T-helper 17 cell (primary cell): ENCODE measurements around the gene GNGT1. TPM values are rescaled to one million over a fixed set of nuclear protein-coding genes. Genes with fewer than 3 reads are reported as not detected.
"Not testable (repeated sequence)": the region's sequence is repeated elsewhere in the genome, so short reads cannot be mapped to it uniquely, and the experiment has no call there.

Experiments
- ATAC-seq: fragments of 150-1000 bp; cut with Tn5 transposase; 2 replicates; pipeline ENCODE4 v1.10.0; 2021; ENCODE audit warnings: mild to moderate bottlenecking, moderate library complexity
- DNase-seq, 3 donors: peaks; one replicate each; pipeline versions ENCODE4 v3.0.0 to v3.0.0-alpha.2; 2020 to 2021
- H3K9me3 ChIP-seq: one replicate; pipeline ENCODE4 v1.7.0; 2013; ENCODE audit warnings: low read length, mild to moderate bottlenecking; ENCODE audit not compliant: control insufficient read depth, poor library complexity, severe bottlenecking
- H3K27ac Mint-ChIP-seq: one replicate; pipeline ENCODE4 v1.8.0; 2022; ENCODE audit warnings: mild to moderate bottlenecking, moderate library complexity, mixed read lengths
- H3K27me3 Mint-ChIP-seq: one replicate; pipeline ENCODE4 v1.8.0; 2022; ENCODE audit warnings: mixed read lengths
- H3K36me3 Mint-ChIP-seq: one replicate; pipeline ENCODE4 v1.8.0; 2022; ENCODE audit warnings: low read depth, mixed read lengths
- H3K4me1 Mint-ChIP-seq: one replicate; pipeline ENCODE4 v1.8.0; 2022; ENCODE audit warnings: mild to moderate bottlenecking, mixed read lengths
- H3K4me3 Mint-ChIP-seq: one replicate; pipeline ENCODE4 v1.8.0; 2022; ENCODE audit warnings: mild to moderate bottlenecking, moderate library complexity, mixed read lengths
- total RNA-seq, 4 donors: library from RNA in 2 of 4; stranded (reverse) in 2 of 4; gene quantifications; one replicate each; pipeline ENCODE4 v1.2.3 and lab custom pipeline; 2022 to 2026

The GNGT1 gene
- total RNA-seq, 2 donors from 2014 or later, result not detected

DNA sequence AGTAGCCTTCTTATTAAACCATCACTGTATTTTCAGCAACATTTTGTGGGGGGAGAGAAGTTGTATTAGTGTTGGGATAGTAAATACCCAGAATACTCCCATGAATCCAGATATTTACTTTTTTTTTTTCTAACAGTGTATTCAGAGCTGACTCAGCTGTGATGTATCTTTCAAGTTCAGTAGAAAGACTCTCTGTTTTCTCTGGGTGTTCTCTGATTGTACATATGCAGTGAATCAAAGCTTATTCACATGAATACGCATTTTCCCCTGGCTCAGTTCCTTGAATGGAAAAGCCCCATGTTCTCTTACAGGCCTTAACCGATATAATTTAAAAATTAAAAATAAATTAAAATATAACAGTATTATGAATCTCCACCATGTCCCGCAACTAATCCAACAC is 17.1 kb upstream of the GNGT1 start:
- Mint-ChIP-seq H3K4me3 (no peak overlapping the region), H3K4me1 (peaks cover 9% of the 10 kb centered on the region), H3K27me3 (peaks cover 55% of the 10 kb centered on the region), H3K36me3 (peaks cover 5% of the 10 kb centered on the region), H3K27ac (no peak overlapping the region)
- no peaks in the 10 kb centered on the region for H3K9me3 ChIP-seq
- ATAC-seq (no peak), DNase-seq (no peak)

DNA sequence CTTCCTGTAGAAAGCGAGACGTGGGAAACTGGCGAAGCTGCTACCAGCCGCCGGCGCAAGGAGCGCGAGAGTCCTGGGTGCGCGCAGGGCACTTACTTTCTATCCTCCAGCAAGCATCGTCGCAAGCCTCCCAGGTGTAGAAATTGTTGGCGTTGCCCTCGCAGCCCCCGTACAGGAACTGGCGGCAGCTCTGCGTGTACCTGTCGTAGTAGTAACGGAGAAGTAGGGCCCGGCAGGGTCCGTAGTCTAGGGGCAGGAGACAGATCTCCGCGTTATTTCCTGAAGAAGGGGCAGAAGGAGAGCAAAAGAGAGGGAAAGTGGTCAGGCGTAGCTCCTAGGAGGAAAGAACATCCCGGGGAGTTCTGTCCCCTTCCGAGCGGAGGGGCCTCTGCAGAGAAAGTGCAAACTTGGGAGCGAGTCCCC is 16.3 kb upstream of the GNGT1 start:
- no peak overlapping the region for H3K27ac Mint-ChIP-seq
- ATAC-seq (no peak), DNase-seq (no peak)
- peaks cover 55% of the 10 kb centered on the region for H3K27me3 Mint-ChIP-seq
- peaks cover 5% of the 10 kb centered on the region for H3K36me3 Mint-ChIP-seq
- H3K4me1 Mint-ChIP-seq, result peaks cover 9% of the 10 kb centered on the region
- peak overlapping the region; percentile 83 for H3K4me3 Mint-ChIP-seq
- no peaks in the 10 kb centered on the region for H3K9me3 ChIP-seq

DNA sequence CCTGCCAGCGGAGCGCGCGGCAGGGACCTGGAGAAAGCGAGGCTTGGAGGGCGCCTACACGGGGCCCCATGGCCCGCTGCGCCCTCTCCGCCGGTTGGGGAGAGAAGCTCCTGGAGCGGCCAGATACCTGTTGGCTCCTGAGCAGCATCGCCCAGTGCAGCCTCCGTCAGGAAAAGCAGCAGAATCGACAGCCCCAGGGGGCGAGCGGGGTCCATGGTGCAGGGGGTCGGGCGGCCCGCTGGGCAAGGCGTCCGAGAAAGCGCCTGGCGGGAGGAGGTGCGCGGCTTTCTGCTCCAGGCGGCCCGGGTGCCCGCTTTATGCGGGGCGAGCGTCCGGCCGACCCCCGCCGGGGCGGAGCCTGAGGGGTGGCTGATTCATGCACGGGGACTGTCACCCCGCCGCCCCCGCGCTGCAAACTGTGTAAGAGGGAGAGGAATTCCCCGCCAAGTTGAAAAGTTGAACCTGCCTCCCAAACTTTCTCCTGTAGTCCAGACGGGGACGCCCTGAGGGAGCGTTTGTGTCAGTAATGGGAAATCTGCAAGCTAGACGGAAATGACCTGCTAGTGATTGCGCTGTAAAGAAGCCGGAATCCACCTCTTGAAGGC is 15.8 kb upstream of the GNGT1 start, which contains the start of gene TFPI2:
TFPI2 (minus strand) TSS at position 290 of the 605 bp plus-strand sequence; CDS start at position 215, 75 bp downstream.
- no peaks in the 10 kb centered on the region for H3K9me3 ChIP-seq
- ATAC-seq (no peak), DNase-seq (no peak)
- Mint-ChIP-seq H3K36me3 (peaks cover 5% of the 10 kb centered on the region), H3K27ac (no peak within 1 kb of the TSS), H3K27me3 (peaks cover 55% of the 10 kb centered on the region), H3K4me3 (peak within 1 kb of the TSS; percentile 83), H3K4me1 (peaks cover 9% of the 10 kb centered on the region)

DNA sequence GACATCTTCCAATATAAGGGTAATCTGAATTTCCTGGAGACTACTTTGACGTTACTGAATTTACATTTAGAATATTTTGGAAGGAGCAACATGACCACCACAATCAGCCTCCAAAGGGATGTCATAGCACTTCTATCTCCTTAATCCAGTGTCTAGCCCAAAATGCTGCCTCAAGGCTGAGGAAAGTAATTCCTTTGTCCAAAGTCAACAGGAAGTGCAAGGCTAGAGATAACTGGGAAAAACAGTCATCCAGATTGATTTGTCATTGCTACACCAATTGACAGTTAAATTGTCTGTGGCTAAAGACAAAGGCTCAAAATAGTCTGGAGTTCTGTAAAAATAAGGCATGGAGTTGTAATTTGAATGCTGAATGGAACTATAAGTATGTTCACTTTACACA is 11.9 kb upstream of the GNGT1 start:
- no peak overlapping the region for H3K27ac Mint-ChIP-seq
- H3K27me3 Mint-ChIP-seq, result peaks cover 53% of the 10 kb centered on the region
- H3K36me3 Mint-ChIP-seq, result peaks cover 3% of the 10 kb centered on the region
- H3K9me3 ChIP-seq, result no peaks in the 10 kb centered on the region
- no peak overlapping the region for H3K4me3 Mint-ChIP-seq
- no peak for ATAC-seq
- DNase-seq, result no peak
- H3K4me1 Mint-ChIP-seq, result peaks cover 9% of the 10 kb centered on the region

DNA sequence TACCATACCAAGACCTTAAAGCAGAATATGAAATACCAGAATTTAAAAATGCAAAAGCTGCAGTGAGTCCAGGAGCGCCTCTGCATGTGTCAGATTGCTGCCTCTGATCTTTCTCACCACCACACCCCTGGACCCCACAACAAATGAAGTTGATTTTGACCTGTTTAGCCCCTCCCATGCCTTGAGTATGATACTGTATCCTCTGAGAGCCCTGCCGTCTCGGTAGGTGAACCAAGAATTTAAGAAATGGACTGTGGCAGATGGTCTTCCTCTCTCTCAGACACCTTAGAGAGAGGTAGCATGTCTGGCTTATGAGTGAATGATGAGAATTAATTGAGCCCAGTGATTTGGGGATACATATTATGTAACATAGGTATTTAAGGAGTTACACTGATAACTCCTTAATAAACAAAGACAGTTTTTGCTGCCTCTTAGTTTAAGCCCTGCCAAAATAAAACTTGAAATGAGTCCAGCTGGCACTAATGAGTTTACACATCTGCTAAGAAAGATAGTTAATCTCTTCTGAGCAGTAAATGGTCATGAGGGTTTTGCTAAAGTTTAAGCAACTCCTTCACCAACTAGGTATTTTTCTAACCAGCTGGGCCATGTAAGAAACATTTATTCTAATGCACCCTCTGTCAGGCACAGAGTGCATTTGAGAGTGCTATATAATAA is 11.3 kb upstream of the GNGT1 start:
- no peak overlapping the region for H3K27ac Mint-ChIP-seq
- ATAC-seq (no peak), DNase-seq (no peak)
- peaks cover 53% of the 10 kb centered on the region for H3K27me3 Mint-ChIP-seq
- H3K4me1 Mint-ChIP-seq, result peaks cover 2% of the 10 kb centered on the region
- no peaks in the 10 kb centered on the region for H3K9me3 ChIP-seq
- peaks cover under 1% of the 10 kb centered on the region for H3K36me3 Mint-ChIP-seq
- no peak overlapping the region for H3K4me3 Mint-ChIP-seq

DNA sequence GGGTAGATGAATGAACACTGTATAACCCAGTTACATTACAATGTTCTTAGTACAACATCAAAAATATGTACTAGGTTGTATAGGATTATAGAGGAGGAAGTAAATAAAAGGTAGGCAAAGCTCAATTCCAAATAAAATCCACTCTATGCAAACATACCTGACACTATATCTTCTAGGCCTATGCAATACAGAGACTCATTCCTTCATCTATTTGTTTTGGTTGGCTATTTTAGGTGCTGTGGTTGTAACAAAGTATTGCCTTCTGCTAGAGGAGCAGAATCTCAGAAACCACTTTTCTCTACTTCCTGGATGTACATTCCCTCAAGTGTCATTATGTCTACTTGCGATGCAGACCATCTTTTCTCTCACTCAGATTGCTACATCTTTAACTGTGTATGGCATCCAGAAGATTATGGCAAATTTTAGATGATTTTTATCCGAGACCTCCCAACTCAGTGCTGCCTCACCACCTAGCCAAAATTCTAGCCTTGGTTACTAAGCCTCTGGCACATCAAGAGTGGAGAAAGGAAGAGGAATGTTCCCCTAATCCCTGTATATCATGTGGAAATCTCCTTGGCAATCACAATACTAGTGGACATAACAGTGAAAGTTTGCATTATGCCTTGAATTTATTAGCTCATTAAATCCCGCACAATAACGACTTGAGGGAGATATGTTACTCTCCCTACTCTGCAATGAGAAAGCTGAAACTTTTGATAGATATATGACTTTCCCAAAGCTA is 10.3 kb upstream of the GNGT1 start:
- H3K4me3 Mint-ChIP-seq, result no peak overlapping the region
- H3K27ac Mint-ChIP-seq, result no peak overlapping the region
- no peaks in the 10 kb centered on the region for H3K9me3 ChIP-seq
- no peaks in the 10 kb centered on the region for H3K4me1 Mint-ChIP-seq
- peaks cover 51% of the 10 kb centered on the region for H3K27me3 Mint-ChIP-seq
- DNase-seq, result no peak
- no peaks in the 10 kb centered on the region for H3K36me3 Mint-ChIP-seq
- no peak for ATAC-seq

DNA sequence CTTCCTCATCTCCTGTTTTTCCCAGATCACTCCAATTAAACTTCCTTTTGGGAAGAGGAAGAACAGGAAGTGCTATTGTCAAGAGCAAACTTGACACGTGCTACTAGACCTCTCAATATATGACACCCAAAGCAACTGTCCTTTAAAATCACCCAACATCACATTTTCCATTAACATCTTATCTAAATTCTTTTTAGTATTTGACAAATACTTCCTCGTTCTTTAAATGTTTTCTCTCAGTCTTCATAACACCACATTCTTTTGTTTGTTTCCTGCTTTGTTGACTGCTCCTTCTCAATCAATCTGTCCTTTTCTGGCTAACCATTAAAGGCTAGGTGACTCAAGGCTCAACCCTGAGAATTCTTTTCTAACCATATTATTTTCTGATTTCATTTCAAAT is 8.7 kb upstream of the GNGT1 start:
- DNase-seq (no peak), ATAC-seq (no peak)
- Mint-ChIP-seq H3K27ac (no peak overlapping the region), H3K4me3 (no peak overlapping the region), H3K4me1 (no peaks in the 10 kb centered on the region), H3K27me3 (peaks cover 44% of the 10 kb centered on the region), H3K36me3 (no peaks in the 10 kb centered on the region)
- no peaks in the 10 kb centered on the region for H3K9me3 ChIP-seq

DNA sequence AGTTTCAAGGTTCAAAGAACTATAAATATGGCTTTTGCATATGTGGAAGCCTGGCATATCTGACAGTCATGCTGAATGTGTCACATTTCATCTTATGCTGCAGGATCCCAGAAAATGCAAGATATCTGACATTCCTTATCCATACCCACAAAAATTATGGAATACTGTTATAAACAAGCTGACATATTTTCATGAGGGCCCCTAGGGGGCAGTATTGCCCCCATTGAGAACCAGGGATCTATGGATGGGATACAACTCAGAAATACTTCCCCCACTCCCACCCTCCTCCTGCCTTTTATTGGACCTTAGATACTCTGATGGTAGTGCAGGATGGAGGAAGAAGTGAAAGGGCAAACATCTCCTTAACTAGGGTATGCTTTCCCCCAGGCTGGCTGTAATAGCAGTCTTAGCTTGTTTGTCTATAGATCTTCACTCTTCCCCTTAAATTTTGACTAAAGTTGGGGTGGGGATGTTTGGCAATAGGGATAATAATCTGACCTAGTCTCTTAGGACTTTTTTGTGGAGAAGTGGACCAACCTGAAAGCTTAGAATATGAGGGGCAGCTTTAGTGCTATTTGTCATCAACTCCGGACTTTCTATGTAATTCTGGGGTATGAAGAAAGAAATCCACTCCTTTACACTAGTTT is 3.5 kb upstream of the GNGT1 start:
- no peaks in the 10 kb centered on the region for H3K9me3 ChIP-seq
- Mint-ChIP-seq H3K36me3 (no peaks in the 10 kb centered on the region), H3K27ac (no peak overlapping the region), H3K27me3 (peaks cover 34% of the 10 kb centered on the region), H3K4me3 (no peak overlapping the region), H3K4me1 (no peaks in the 10 kb centered on the region)
- no peak for DNase-seq
- ATAC-seq, result no peak

DNA sequence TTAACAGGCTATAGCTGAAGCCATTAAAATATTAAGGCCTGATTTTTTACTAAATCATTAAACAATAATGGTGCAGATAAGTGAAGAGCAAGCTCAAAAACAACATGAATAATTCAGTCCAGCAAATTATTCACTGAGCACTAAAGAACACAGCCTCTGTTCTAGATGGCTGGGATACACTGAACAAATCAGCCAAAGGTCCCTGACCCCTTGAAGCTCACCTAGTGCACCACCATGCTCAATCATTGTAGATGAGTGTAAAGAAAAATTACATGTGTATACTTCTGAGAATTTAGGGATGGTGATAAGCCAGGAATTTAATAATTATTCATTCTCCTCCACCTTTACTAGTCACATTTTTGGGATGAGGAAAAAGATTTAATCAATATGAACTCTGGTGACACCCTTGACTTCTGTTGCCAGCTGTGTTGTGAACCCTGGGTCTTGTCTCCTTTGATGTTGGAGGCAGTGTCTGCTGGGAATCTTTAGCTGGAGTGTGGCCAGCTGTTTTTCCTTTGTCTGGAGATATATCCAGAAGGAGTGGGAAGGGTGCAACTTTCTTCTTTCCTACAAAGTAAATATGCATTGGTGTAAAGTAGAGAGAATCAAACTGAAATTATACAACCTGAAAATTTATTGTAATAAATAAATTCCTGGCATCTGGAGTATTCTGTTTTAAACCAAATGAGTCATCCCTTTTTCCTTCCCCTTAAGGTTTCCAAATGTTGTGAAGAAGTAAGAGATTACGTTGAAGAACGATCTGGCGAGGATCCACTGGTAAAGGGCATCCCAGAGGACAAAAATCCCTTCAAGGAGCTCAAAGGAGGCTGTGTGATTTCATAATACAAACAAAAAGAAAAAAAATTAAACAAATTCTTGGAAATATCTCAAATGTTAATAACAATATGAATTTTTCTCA is 4.0 kb downstream of the GNGT1 start:
- H3K27ac Mint-ChIP-seq, result no peak overlapping the region
- ATAC-seq (no peak), DNase-seq (no peak)
- peaks cover under 1% of the 10 kb centered on the region for H3K27me3 Mint-ChIP-seq
- no peaks in the 10 kb centered on the region for H3K4me1 Mint-ChIP-seq
- H3K36me3 Mint-ChIP-seq, result no peaks in the 10 kb centered on the region
- H3K4me3 Mint-ChIP-seq, result no peak overlapping the region
- H3K9me3 ChIP-seq, result no peaks in the 10 kb centered on the region

DNA sequence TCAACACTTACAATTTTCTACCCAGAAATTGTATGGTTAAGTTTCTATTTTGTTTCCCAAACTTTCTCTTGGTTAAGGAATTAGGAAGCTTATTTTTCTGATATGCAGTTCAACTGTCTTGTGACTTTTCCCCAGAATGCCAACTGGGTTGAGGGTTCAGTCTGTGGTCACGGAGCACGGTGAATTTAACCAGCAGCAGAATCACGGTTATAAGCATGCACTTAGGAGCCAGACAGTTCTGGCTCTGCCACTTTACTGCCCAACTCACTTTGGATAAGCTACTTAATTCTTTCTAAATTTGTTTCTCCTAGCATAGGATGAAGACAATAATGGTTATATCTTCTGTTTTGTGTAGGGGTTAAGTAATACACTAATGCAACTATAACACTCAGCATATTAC is 4.9 kb downstream of the GNGT1 start:
- H3K4me1 Mint-ChIP-seq, H3K27me3 Mint-ChIP-seq, H3K36me3 Mint-ChIP-seq, H3K27ac Mint-ChIP-seq, H3K9me3 ChIP-seq, ATAC-seq, DNase-seq, H3K4me3 Mint-ChIP-seq: not testable (repeated sequence)

DNA sequence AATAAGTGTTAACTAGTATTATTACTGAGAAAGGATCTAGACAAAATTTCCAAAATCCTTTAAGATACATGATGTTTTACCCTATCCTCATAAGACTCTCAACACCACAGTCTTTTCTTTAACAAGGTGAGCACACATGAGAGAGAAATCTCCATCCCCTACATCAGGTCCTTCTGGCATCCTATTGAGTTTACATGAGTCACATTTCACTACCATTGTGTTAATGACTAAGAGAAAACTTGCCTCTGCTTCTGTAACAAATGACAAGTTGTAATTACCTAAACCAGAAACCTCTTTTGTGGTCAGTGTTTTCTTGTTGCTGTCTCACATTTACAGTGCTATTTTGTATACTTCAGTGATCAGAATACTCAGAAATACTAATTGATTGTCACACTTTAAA is 5.3 kb downstream of the GNGT1 start:
- not testable (repeated sequence) for H3K27ac Mint-ChIP-seq, H3K9me3 ChIP-seq, DNase-seq, H3K27me3 Mint-ChIP-seq, H3K36me3 Mint-ChIP-seq, H3K4me3 Mint-ChIP-seq, H3K4me1 Mint-ChIP-seq, ATAC-seq

DNA sequence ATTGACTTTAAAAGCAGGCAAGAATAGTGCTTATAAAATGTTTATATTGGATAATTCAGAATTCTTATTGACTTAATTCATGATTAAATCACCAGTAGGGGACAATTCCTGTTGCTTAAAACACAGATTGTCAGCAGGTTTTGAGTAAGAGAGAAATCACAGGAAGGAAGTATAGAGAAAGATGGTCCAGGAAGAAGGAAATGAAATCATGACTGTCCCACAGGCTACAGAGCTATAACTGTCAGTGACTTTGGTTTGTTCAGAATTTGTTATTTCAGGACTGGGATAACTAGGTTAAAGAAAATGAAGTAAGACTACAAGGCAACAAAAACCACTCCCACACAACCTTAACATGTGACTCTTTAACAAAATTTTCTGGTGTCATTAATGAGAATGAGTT is 6.8 kb downstream of the GNGT1 start:
- Mint-ChIP-seq H3K27ac (no peak overlapping the region), H3K27me3 (peaks cover 21% of the 10 kb centered on the region), H3K4me1 (peaks cover 2% of the 10 kb centered on the region), H3K36me3 (no peaks in the 10 kb centered on the region), H3K4me3 (no peak overlapping the region)
- DNase-seq, result no peak
- H3K9me3 ChIP-seq, result no peaks in the 10 kb centered on the region
- no peak for ATAC-seq
